Spleen (tissue), 11 donors: ENCODE measurements around the gene TACR1. TPM values are rescaled to one million over a fixed set of nuclear protein-coding genes. Genes with fewer than 3 reads are reported as not detected.
"Not testable (repeated sequence)": the region's sequence is repeated elsewhere in the genome, so short reads cannot be mapped to it uniquely, and the experiment has no call there.

Experiments used
- DNase-seq: peaks from one replicate; pipeline ENCODE4 v3.0.0-alpha.2; 2020
- H3K27ac ChIP-seq, 8 donors: fragments of 200-600 bp; sonication (generic) in 7 of 8; 1 replicate in 4 of 8; 2 replicates in 4 of 8; pipeline versions ENCODE4 v1.5.0 to v1.8.0; 2016 to 2021; ENCODE audit warnings: inconsistent platforms in 4 of 8, mild to moderate bottlenecking in 4 of 8, moderate library complexity in 1 of 8
- H3K27me3 ChIP-seq, 7 donors: fragments of 200-600 bp; sonication (generic) in 6 of 7; replicated peaks in 1 of 7; 1 replicate in 4 of 7; 2 replicates in 3 of 7; pipeline versions ENCODE4 v1.5.0 to v1.8.0; 2016 to 2021; ENCODE audit warnings: inconsistent platforms in 3 of 7, mild to moderate bottlenecking in 1 of 7
- H3K36me3 ChIP-seq, 6 donors: fragments of 200-600 bp; sonication (generic) in 5 of 6; 1 replicate in 4 of 6; 2 replicates in 2 of 6; pipeline versions ENCODE4 v1.5.0 to v1.8.0; 2016 to 2021; ENCODE audit warnings: inconsistent platforms in 2 of 6
- H3K4me1 ChIP-seq, 6 donors: fragments of 200-600 bp; sonication (generic) in 5 of 6; 1 replicate in 3 of 6; 2 replicates in 3 of 6; pipeline versions ENCODE4 v1.5.0 to v1.8.0; 2016 to 2021; ENCODE audit warnings: inconsistent platforms in 3 of 6
- H3K4me3 ChIP-seq, 8 donors: fragments of 200-600 bp; sonication (generic) in 7 of 8; 1 replicate in 4 of 8; 2 replicates in 4 of 8; pipeline versions ENCODE4 v1.5.0 to v1.8.0; 2016 to 2021; ENCODE audit warnings: inconsistent platforms in 4 of 8, mild to moderate bottlenecking in 4 of 8, moderate library complexity in 2 of 8
- H3K9me3 ChIP-seq, 8 donors: fragments of 200-600 bp; sonication (generic) in 7 of 8; 1 replicate in 4 of 8; 2 replicates in 4 of 8; pipeline versions ENCODE4 v1.5.0 to v1.8.0; 2016 to 2021; ENCODE audit warnings: inconsistent platforms in 4 of 8
- CTCF ChIP-seq, 11 experiments: fragments of 200-600 bp in 7 of 11; fragments of 450-650 bp in 4 of 11; sonication (generic) in 4 of 11; IDR thresholded peaks in 8 of 11; conservative IDR thresholded peaks in 3 of 11; 1 replicate in 7 of 11; 2 replicates in 4 of 11; pipeline versions ENCODE4 v1.4.0 to v1.8.0; 2016 to 2021; ENCODE audit warnings: antibody characterized with exemption in 11 of 11, inconsistent platforms in 4 of 11, mild to moderate bottlenecking in 1 of 11
- POLR2A ChIP-seq, 3 donors: fragments of 450-650 bp; IDR thresholded peaks; one replicate each; pipeline ENCODE4 v1.5.1; 2017; ENCODE audit warnings: antibody characterized with exemption in 3 of 3, mild to moderate bottlenecking in 1 of 3
- POLR2AphosphoS5 ChIP-seq, 3 donors: sonication (generic); formaldehyde crosslinking; IDR thresholded peaks; one replicate each; pipeline ENCODE4 v1.5.1; 2017; ENCODE audit warnings: antibody characterized with exemption in 3 of 3
- WGBS, 5 donors: extraction: QIAGEN DNeasy Blood & Tissue Kit in 3 of 5; methylation state at CpG; one replicate each; pipeline versions ENCODE4 v1.1.5 to v1.1.7; 2013 to 2018; 5-methylcytosine and 5-hydroxymethylcytosine counted together
- intact Hi-C: fragments of 100-400 bp; cut with DNase I; formaldehyde crosslinking; loops from one replicate; pipeline ENCODE4 v1.15.0; 2023; ENCODE audit warnings: low total_unique reads
- polyA plus RNA-seq, 3 donors: library from polyadenylated mRNA; stranded (reverse); fragments of 200-250 nt; gene quantifications; one replicate each; pipeline ENCODE4 v1.2.1, GENCODE V29; 2013
- total RNA-seq, 7 donors: library from RNA; depleted of rRNA in 3 of 7; stranded (reverse); fragments of >200 nt in 3 of 7; fragmentation: NEBNext Ultra II Directional in 4 of 7; extraction: Animal tissue kit (Norgen Biotek cat#: 25700) in 4 of 7; gene quantifications; one replicate each; pipeline versions ENCODE4 v1.1.0 to v1.2.1, GENCODE V29; 2016 to 2021
- donor health status: healthy with polysubstance abuse.
- donor health status: DM: no; HTN: no; CAD: no; lungs with moderate emphysema.
- donor health status: DM: no; HTN: no; CAD: no.
- donor health status: Bipolar disorder and iron deficiency.
- donor health status: healthy.
- donor health status: DM: no; HTN: no; CAD: no.
- donor health status: DM: yes; HTN: yes; CAD: no.

Gene TACR1
- total and polyA plus RNA-seq, 10 donors: 0.02 to 0.28 (median 0.13) TPM; not detected in 3

GRCh38 chr2:75175456-75175855 lies 23.9 kb downstream of the TACR1 start:
- no peaks in the 10 kb centered on the region for H3K4me1 ChIP-seq
- H3K9me3 ChIP-seq: peaks cover 0 to under 1% (median 0%) of the 10 kb centered on the region in 8 donors
- no peak for TF ChIP-seq CTCF (IDR thresholded peaks at IDR 0.05 in 8 of 11, conservative IDR thresholded peaks at IDR 0.05 in 3 of 11)
- TF ChIP-seq POLR2A (IDR thresholded peaks at IDR 0.05): no peak
- TF ChIP-seq POLR2AphosphoS5 (IDR thresholded peaks at IDR 0.05): no peak
- WGBS, 5 donors: 76 to 90% (median 86%) methylated on average over 3 of the region's 3 CpGs
- H3K27ac ChIP-seq: no peak overlapping the region
- no peak overlapping the region for H3K4me3 ChIP-seq
- no peaks in the 10 kb centered on the region for H3K27me3 ChIP-seq
- intact Hi-C loops: no loop called here
- no peak for DNase-seq
- H3K36me3 ChIP-seq: no peaks in the 10 kb centered on the region

GRCh38 chr2:75174981-75175380 lies 24.3 kb downstream of the TACR1 start:
- Histone ChIP-seq H3K27ac (no peak overlapping the region), H3K4me3 (no peak overlapping the region), H3K36me3 (no peaks in the 10 kb centered on the region), H3K27me3 (no peaks in the 10 kb centered on the region), H3K4me1 (no peaks in the 10 kb centered on the region), H3K9me3 (peaks cover 0 to 6% (median 0%) of the 10 kb centered on the region in 8 donors)
- no peak for TF ChIP-seq POLR2A (IDR thresholded peaks at IDR 0.05)
- no peak for TF ChIP-seq CTCF (IDR thresholded peaks at IDR 0.05 in 8 of 11, conservative IDR thresholded peaks at IDR 0.05 in 3 of 11)
- no peak for TF ChIP-seq POLR2AphosphoS5 (IDR thresholded peaks at IDR 0.05)
- 87 to 97% (median 92%) methylated on average over 2 of the region's 2 CpGs for WGBS, 5 donors
- no peak for DNase-seq
- intact Hi-C loops: no loop called here

- WGBS, 5 donors: 73 to 89% (median 81%) methylated on average over 2 of the region's 2 CpGs
- H3K27ac ChIP-seq: no peak overlapping the region
- intact Hi-C loops: no loop called here
- no peak overlapping the region for H3K4me3 ChIP-seq
- H3K9me3 ChIP-seq: peaks cover 0 to 6% (median 0%) of the 10 kb centered on the region in 8 donors
- DNase-seq: no peak
- no peak for TF ChIP-seq POLR2A (IDR thresholded peaks at IDR 0.05)
- no peaks in the 10 kb centered on the region for H3K27me3 ChIP-seq
- no peaks in the 10 kb centered on the region for H3K36me3 ChIP-seq
- H3K4me1 ChIP-seq: no peaks in the 10 kb centered on the region
These were observed 24.8 kb downstream of the TACR1 start for GRCh38 chr2:75174519-75174918.

GRCh38 chr2:75173740-75174139 lies 25.6 kb downstream of the TACR1 start:
- intact Hi-C loops: no loop called here

GRCh38 chr2:75171423-75171822 lies 27.9 kb downstream of the TACR1 start:
- DNase-seq: not testable (repeated sequence)
- WGBS, 5 donors: 89 to 98% (median 95%) methylated on average over 5 of the region's 5 CpGs

More at GRCh38 chr2:75173740-75174139, 25.6 kb downstream of the TACR1 start:
- no peaks in the 10 kb centered on the region for H3K27me3 ChIP-seq
- H3K27ac ChIP-seq: no peak overlapping the region
- DNase-seq: no peak
- no peaks in the 10 kb centered on the region for H3K4me1 ChIP-seq
- H3K4me3 ChIP-seq: no peak overlapping the region
- TF ChIP-seq POLR2AphosphoS5 (IDR thresholded peaks at IDR 0.05): no peak
- TF ChIP-seq CTCF (IDR thresholded peaks at IDR 0.05 in 8 of 11, conservative IDR thresholded peaks at IDR 0.05 in 3 of 11): no peak
- TF ChIP-seq POLR2A (IDR thresholded peaks at IDR 0.05): no peak
- H3K9me3 ChIP-seq: peaks cover 0 to 6% (median 0%) of the 10 kb centered on the region in 8 donors
- no peaks in the 10 kb centered on the region for H3K36me3 ChIP-seq

More at GRCh38 chr2:75171423-75171822, 27.9 kb downstream of the TACR1 start:
- intact Hi-C loops, H3K9me3 ChIP-seq, H3K4me1 ChIP-seq, H3K4me3 ChIP-seq, H3K27me3 ChIP-seq, H3K36me3 ChIP-seq, H3K27ac ChIP-seq: not testable (repeated sequence)
